Suppressor macrophage (primary cell): ENCODE data around the gene AREL1.
A peak's percentile ranks its signal among the peaks of the same experiment; 100 is the strongest.
"Not testable (repeated sequence)": the region's sequence is repeated elsewhere in the genome, so short reads cannot be mapped to it uniquely, and the experiment has no call there.

ENCODE experiments used
- DNase-seq, 4 experiments: peaks; one replicate each; pipeline ENCODE4 v3.0.0-alpha.2; 2020 to 2022
- total RNA-seq, 17 experiments: gene quantifications; one replicate each; lab custom pipeline; 2026; ENCODE audit warnings: mixed read lengths in 6 of 17, inconsistent platforms in 3 of 17; lab: John Stamatoyannopoulos, UW

The AREL1 gene
- total RNA-seq = 63.7 to 106 (median 92.2) reads per million in 17 experiments

- DNase-seq = peak; percentile 91 to 96 (median 94)
Observed at GRCh38 chr14:74712499-74713394, at the start of gene AREL1, which contains the start of gene FCF1. Gene AREL1 (minus strand): TSS chr14:74713080. CDS start chr14:74685615, 27,465 bp downstream. Gene FCF1 (plus strand): TSS chr14:74713144. CDS start chr14:74713198, 54 bp downstream.

- not testable (repeated sequence) for DNase-seq
Observed at GRCh38 chr14:74758505-74758904, 45.6 kb upstream of the AREL1 start.

- no peak for DNase-seq
Observed at GRCh38 chr14:74756326-74756725, 43.4 kb upstream of the AREL1 start.

GRCh38 chr14:74754899-74755298 is 42.0 kb upstream of the AREL1 start:
- DNase-seq = no peak

- DNase-seq = no peak
Observed at GRCh38 chr14:74754157-74754556, 41.3 kb upstream of the AREL1 start.

- DNase-seq = no peak
Observed at GRCh38 chr14:74747237-74747636, 34.4 kb upstream of the AREL1 start.

- no peak for DNase-seq
Observed at GRCh38 chr14:74739293-74740030, 26.6 kb upstream of the AREL1 start.

GRCh38 chr14:74737753-74738325 is 25.0 kb upstream of the AREL1 start:
- DNase-seq = no peak

- DNase-seq = no peak
Observed at GRCh38 chr14:74735125-74735524, 22.2 kb upstream of the AREL1 start.

- no peak for DNase-seq
Observed at GRCh38 chr14:74733221-74733620, 20.3 kb upstream of the AREL1 start.

- no peak for DNase-seq
Observed at GRCh38 chr14:74732387-74732786, 19.5 kb upstream of the AREL1 start.

- DNase-seq = no peak
Observed at GRCh38 chr14:74723134-74723533, 10.3 kb upstream of the AREL1 start.

- no peak for DNase-seq
Observed at GRCh38 chr14:74720526-74720925, 7.6 kb upstream of the AREL1 start.

GRCh38 chr14:74713395-74713735 is 485 bp upstream of the AREL1 start:
- peak in 2 of 4 experiments; percentile 6 to 26 for DNase-seq

- no peak for DNase-seq
Observed at GRCh38 chr14:74711651-74712050, 1.2 kb downstream of the AREL1 start.

GRCh38 chr14:74710480-74710879 is 2.4 kb downstream of the AREL1 start:
- no peak for DNase-seq

- DNase-seq = no peak
Observed at GRCh38 chr14:74705613-74706500, 7.0 kb downstream of the AREL1 start.

GRCh38 chr14:74704656-74705055 is 8.2 kb downstream of the AREL1 start:
- no peak for DNase-seq

- no peak for DNase-seq
Observed at GRCh38 chr14:74703043-74703442, 9.8 kb downstream of the AREL1 start.

GRCh38 chr14:74702293-74702692 is 10.6 kb downstream of the AREL1 start:
- no peak for DNase-seq

GRCh38 chr14:74698465-74698864 is 14.4 kb downstream of the AREL1 start:
- peak; percentile 68 to 89 (median 79) for DNase-seq

GRCh38 chr14:74697976-74698375 is 14.9 kb downstream of the AREL1 start:
- no peak for DNase-seq
